GM06990 (cell line): ENCODE data around the gene MINDY4.

Experiments used
- DNase-seq: peaks from one replicate; pipeline ENCODE4 v3.0.0-alpha.2; 2011; ENCODE audit not compliant: insufficient read length; ENCODE audit errors: extremely low read depth
- H3K27me3 ChIP-seq: replicated peaks from 2 replicates; pipeline ENCODE4 v1.6.0; 2011; ENCODE audit warnings: low read length; ENCODE audit not compliant: control insufficient read depth, insufficient read depth
- H3K36me3 ChIP-seq: 2 replicates; pipeline ENCODE4 v1.5.1; 2011; ENCODE audit warnings: low read length; ENCODE audit not compliant: control insufficient read depth, insufficient read depth
- H3K4me3 ChIP-seq: replicated peaks from 2 replicates; pipeline ENCODE4 v1.5.1; 2011; ENCODE audit warnings: low read depth, mild to moderate bottlenecking, control low read depth, low read length
- CTCF ChIP-seq: IDR thresholded peaks from 2 replicates; pipeline ENCODE4 v1.5.1; 2011; ENCODE audit warnings: low read length, control low read depth, mild to moderate bottlenecking, inconsistent platforms; ENCODE audit not compliant: insufficient read depth, poor library complexity, severe bottlenecking

MINDY4 gene

GRCh38 chr7:30912731-30912985, 141.4 kb downstream of the MINDY4 start:
- Histone ChIP-seq H3K4me3 (no peak overlapping the region), H3K36me3 (no peaks in the 10 kb centered on the region), H3K27me3 (no peaks in the 10 kb centered on the region; the same call in 1 of the 2 replicates)
- DNase-seq, result no peak
- no peak for TF ChIP-seq CTCF

GRCh38 chr7:30912986-30913811, 142.0 kb downstream of the MINDY4 start:
- no peak overlapping the region for H3K4me3 ChIP-seq
- no peak for TF ChIP-seq CTCF
- DNase-seq, result no peak
- H3K36me3 ChIP-seq, result no peaks in the 10 kb centered on the region
- H3K27me3 ChIP-seq, result no peaks in the 10 kb centered on the region; the same call in 1 of the 2 replicates

- Histone ChIP-seq H3K36me3 (no peaks in the 10 kb centered on the region), H3K27me3 (no peaks in the 10 kb centered on the region; the same call in 1 of the 2 replicates), H3K4me3 (no peak overlapping the region)
- no peak for DNase-seq
- no peak for TF ChIP-seq CTCF
Observed at GRCh38 chr7:30913821-30914515, 142.8 kb downstream of the MINDY4 start.

- Histone ChIP-seq H3K27me3 (no peaks in the 10 kb centered on the region; the same call in 1 of the 2 replicates), H3K36me3 (no peaks in the 10 kb centered on the region), H3K4me3 (no peak overlapping the region)
- no peak for DNase-seq
- TF ChIP-seq CTCF, result no peak
Observed at GRCh38 chr7:30914596-30914995, 143.4 kb downstream of the MINDY4 start.

- TF ChIP-seq CTCF, result no peak
- Histone ChIP-seq H3K4me3 (no peak overlapping the region), H3K36me3 (no peaks in the 10 kb centered on the region), H3K27me3 (no peaks in the 10 kb centered on the region; the same call in 1 of the 2 replicates)
- DNase-seq, result no peak
Observed at GRCh38 chr7:30915005-30915601, 143.9 kb downstream of the MINDY4 start.
